ENCODE measurements around the gene MAGI2. TPM values are rescaled to one million over a fixed set of nuclear protein-coding genes. Genes with fewer than 3 reads are reported as not detected.
A peak's percentile ranks its signal among the peaks of the same experiment; 100 is the strongest.

MAGI2 gene
- total RNA-seq, 1 experiment from 2014 or later, result 0.34 TPM

GRCh38 chr7:78019447-78020135 is 1433.9 kb downstream of the MAGI2 start:
- Histone ChIP-seq H3K27me3 (replicated peaks; ENCODE audit: insufficient read depth, low read depth, low read length, poor library complexity) (no peaks in the 10 kb centered on the region), H3K27ac (ENCODE audit: low read depth, low read length, poor library complexity, severe bottlenecking) (peak overlapping the region; percentile 3), H3K36me3 (ENCODE audit: insufficient read depth, low read length, poor library complexity, severe bottlenecking) (no peaks in the 10 kb centered on the region), H3K4me3 (ENCODE audit: low read depth, low read length, poor library complexity, severe bottlenecking) (peak overlapping the region; percentile 54), H3K9me3 (ENCODE audit: low read depth, low read length, poor library complexity, severe bottlenecking) (no peaks in the 10 kb centered on the region), H3K4me1 (ENCODE audit: insufficient read depth, low read length, poor library complexity, severe bottlenecking) (peaks cover 13% of the 10 kb centered on the region)
- intact Hi-C loops (cut with micrococcal nuclease; ENCODE audit: unreplicated experiment), result loop anchor here (2.0 to 10.0 kb wide), 7 partner anchors 79 to 905 kb away; no protein-coding TSS in a partner anchor
- DNase-seq (ENCODE audit: low spot score), result peak; percentile 91
- POLR2A ChIA-PET (ENCODE audit: low non-redundant PET), result no interaction called here
- BruUV-seq (replicated peaks), result no TSS peak
- CTCF ChIA-PET, result interaction anchor here (0.6 to 1.6 kb wide), 5 partner anchors 12 to 177 kb away, joined by 3 to 10 read pairs (median 4); no protein-coding TSS in a partner anchor
- TF ChIP-seq EZH2 (IDR thresholded peaks at IDR 0.05; ENCODE audit: borderline replicate concordance, low read depth, low read length, poor library complexity, severe bottlenecking) (no peak), CTCF (conservative IDR thresholded peaks at IDR 0.05; ENCODE audit: low read depth, low read length) (no peak)

- Histone ChIP-seq H3K27me3 (replicated peaks; ENCODE audit: insufficient read depth, low read depth, low read length, poor library complexity) (no peaks in the 10 kb centered on the region), H3K9me3 (ENCODE audit: low read depth, low read length, poor library complexity, severe bottlenecking) (no peaks in the 10 kb centered on the region), H3K36me3 (ENCODE audit: insufficient read depth, low read length, poor library complexity, severe bottlenecking) (no peaks in the 10 kb centered on the region), H3K4me1 (ENCODE audit: insufficient read depth, low read length, poor library complexity, severe bottlenecking) (peaks cover 13% of the 10 kb centered on the region), H3K4me3 (ENCODE audit: low read depth, low read length, poor library complexity, severe bottlenecking) (peak overlapping the region; percentile 43), H3K27ac (ENCODE audit: low read depth, low read length, poor library complexity, severe bottlenecking) (no peak overlapping the region)
- intact Hi-C loops (cut with micrococcal nuclease; ENCODE audit: unreplicated experiment), result loop anchor here (10.0 kb wide), 1 partner anchor 364 kb away; no protein-coding TSS in a partner anchor
- no peak; the same call in 1 of the 2 replicates for TF ChIP-seq CTCF (conservative IDR thresholded peaks at IDR 0.05; ENCODE audit: low read depth, low read length)
- TF ChIP-seq EZH2 (IDR thresholded peaks at IDR 0.05; ENCODE audit: borderline replicate concordance, low read depth, low read length, poor library complexity, severe bottlenecking), result no peak
- TSS peak; percentile 72 for BruUV-seq (replicated peaks)
- ChIA-PET CTCF (interaction anchor here (0.6 kb wide), 1 partner anchor 115 kb away, joined by 3 read pairs; no protein-coding TSS in a partner anchor), POLR2A (ENCODE audit: low non-redundant PET) (no interaction called here)
- DNase-seq (ENCODE audit: low spot score), result peak; percentile 39
Observed at GRCh38 chr7:78018641-78019446, 1434.6 kb downstream of the MAGI2 start.

- no TSS peak for BruUV-seq (replicated peaks)
Observed at GRCh38 chr7:78017591-78018100, 1435.8 kb downstream of the MAGI2 start.

More at GRCh38 chr7:78017591-78018100, 1435.8 kb downstream of the MAGI2 start:
- Histone ChIP-seq H3K27ac (ENCODE audit: low read depth, low read length, poor library complexity, severe bottlenecking) (no peak overlapping the region), H3K4me3 (ENCODE audit: low read depth, low read length, poor library complexity, severe bottlenecking) (no peak overlapping the region), H3K27me3 (replicated peaks; ENCODE audit: insufficient read depth, low read depth, low read length, poor library complexity) (no peaks in the 10 kb centered on the region), H3K4me1 (ENCODE audit: insufficient read depth, low read length, poor library complexity, severe bottlenecking) (peaks cover 13% of the 10 kb centered on the region), H3K9me3 (ENCODE audit: low read depth, low read length, poor library complexity, severe bottlenecking) (no peaks in the 10 kb centered on the region), H3K36me3 (ENCODE audit: insufficient read depth, low read length, poor library complexity, severe bottlenecking) (no peaks in the 10 kb centered on the region)
- DNase-seq (ENCODE audit: low spot score), result no peak
- TF ChIP-seq CTCF (conservative IDR thresholded peaks at IDR 0.05; ENCODE audit: low read depth, low read length), result no peak
- no peak for TF ChIP-seq EZH2 (IDR thresholded peaks at IDR 0.05; ENCODE audit: borderline replicate concordance, low read depth, low read length, poor library complexity, severe bottlenecking)
- intact Hi-C loops (cut with micrococcal nuclease; ENCODE audit: unreplicated experiment), result loop anchor here (10.0 kb wide), 1 partner anchor 363 kb away; no protein-coding TSS in a partner anchor
- ChIA-PET CTCF (no interaction called here), POLR2A (ENCODE audit: low non-redundant PET) (no interaction called here)

All from A673 (cell line).